ENCODE data around the gene NRBP1.

The NRBP1 gene

DNA sequence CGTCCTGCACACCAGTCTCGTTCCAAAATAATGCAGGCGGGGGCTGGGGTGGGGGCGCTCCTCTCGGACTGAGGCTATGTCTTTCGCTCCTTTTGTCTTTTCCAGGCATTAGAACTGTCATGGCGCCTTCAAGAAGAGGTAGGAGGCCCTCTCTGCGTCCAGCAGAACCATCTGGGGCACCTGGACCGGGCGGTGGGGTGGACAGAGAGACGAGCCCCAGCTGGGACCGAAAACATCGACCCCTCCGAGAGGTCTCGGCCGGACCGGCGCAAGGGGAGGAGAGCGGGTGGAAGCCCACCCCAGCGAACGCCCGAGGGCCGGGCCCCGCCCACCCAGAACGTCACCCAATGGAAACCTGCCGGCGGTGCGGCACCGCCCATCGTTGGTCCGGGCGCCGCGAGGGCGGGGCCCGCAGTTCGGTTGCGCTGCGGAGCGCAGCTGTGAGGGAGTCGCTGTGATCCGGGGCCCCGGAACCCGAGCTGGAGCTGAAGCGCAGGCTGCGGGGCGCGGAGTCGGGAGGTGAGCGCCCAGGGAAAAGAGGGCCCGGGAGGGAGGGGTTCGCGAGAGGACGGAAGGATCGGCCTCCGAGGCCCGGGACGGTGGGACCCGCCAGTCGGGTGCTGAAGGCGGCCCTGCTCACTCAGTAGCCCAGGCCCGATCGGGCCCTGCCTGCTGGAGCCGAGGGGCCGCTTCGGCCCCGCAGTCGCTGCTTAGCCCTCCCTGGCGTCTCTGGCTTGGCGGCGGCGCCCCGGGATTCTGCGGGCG is at the start of gene NRBP1:
TSS of gene NRBP1 (plus strand) at position 419 of the 765 bp plus-strand sequence. CDS start 4,643 bp downstream, outside the sequence.
- TF ChIP-seq, protein P1, sequence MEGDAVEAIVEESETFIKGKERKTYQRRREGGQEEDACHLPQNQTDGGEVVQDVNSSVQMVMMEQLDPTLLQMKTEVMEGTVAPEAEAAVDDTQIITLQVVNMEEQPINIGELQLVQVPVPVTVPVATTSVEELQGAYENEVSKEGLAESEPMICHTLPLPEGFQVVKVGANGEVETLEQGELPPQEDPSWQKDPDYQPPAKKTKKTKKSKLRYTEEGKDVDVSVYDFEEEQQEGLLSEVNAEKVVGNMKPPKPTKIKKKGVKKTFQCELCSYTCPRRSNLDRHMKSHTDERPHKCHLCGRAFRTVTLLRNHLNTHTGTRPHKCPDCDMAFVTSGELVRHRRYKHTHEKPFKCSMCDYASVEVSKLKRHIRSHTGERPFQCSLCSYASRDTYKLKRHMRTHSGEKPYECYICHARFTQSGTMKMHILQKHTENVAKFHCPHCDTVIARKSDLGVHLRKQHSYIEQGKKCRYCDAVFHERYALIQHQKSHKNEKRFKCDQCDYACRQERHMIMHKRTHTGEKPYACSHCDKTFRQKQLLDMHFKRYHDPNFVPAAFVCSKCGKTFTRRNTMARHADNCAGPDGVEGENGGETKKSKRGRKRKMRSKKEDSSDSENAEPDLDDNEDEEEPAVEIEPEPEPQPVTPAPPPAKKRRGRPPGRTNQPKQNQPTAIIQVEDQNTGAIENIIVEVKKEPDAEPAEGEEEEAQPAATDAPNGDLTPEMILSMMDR (IDR thresholded peaks at IDR 0.05; ENCODE audit: borderline replicate concordance, insufficient read depth, low read depth, low read length) = no peak
- peak within 1 kb of the TSS; percentile 97 for H3K4me3 ChIP-seq (ENCODE audit: low read depth, low read length)

DNA sequence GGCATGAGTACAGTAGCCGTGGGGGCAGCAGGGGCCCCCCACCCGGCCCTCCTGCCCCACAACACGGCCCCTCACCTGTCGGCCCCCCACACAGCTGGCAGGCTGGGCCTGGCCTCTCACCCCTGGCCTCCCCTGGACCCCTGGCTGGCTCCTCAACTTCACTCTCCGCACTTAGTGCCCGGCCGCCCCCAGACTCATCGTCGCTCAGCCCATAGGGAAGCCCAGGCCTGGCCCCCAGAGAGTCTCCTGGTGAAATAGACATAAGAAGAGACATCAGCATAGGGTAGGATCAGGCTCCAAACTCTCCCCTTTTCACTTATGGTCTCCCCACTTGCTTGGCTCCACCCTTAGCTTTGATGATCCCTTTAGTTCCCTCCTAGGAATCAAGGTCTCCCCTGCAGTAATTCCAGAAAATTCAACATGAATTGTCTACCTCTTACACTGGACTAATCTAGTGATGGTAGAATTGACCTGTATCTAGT is 49.6 kb upstream of the NRBP1 start:
- no peak overlapping the region for H3K4me3 ChIP-seq (ENCODE audit: low read depth, low read length)
- TF ChIP-seq, protein P1 (IDR thresholded peaks at IDR 0.05; ENCODE audit: borderline replicate concordance, insufficient read depth, low read depth, low read length) = no peak

DNA sequence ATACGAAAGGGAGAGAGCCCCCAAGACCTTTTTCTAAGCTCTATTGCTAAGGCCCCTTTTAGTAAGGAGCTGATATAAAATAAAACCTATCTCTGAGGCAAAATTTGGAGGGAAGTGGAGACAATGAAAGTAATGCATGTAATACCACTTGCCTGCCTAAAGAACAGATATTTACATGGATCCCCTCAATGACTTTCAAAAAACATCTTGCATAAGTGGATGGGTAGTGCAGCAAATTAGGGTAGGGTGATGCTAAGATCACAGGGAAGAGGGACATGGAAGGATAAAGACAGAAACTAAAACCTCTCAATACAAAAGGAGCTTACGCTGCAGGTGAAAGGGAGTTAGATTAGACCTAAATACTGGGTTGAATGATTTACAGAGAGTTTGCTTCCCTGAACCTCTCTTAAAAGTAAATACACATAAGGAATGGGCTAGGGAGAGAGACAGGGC is 49.0 kb upstream of the NRBP1 start:
- TF ChIP-seq, protein P1 (IDR thresholded peaks at IDR 0.05; ENCODE audit: borderline replicate concordance, insufficient read depth, low read depth, low read length) = no peak
- H3K4me3 ChIP-seq (ENCODE audit: low read depth, low read length) = peak overlapping the region; percentile 57

- TF ChIP-seq, protein P1 (IDR thresholded peaks at IDR 0.05; ENCODE audit: borderline replicate concordance, insufficient read depth, low read depth, low read length) = no peak
- H3K4me3 ChIP-seq (ENCODE audit: low read depth, low read length) = peak overlapping the region; percentile 57
These were observed 48.4 kb upstream of the NRBP1 start for GRCh38 chr2:27379836-27380625.

GRCh38 chr2:27380626-27381545 is 47.5 kb upstream of the NRBP1 start, which contains the start of gene ZNF513:
Gene ZNF513, minus strand, starts transcription at chr2:27380734. Its CDS starts 208 bp downstream, at chr2:27380526.
- TF ChIP-seq, protein P1 (IDR thresholded peaks at IDR 0.05; ENCODE audit: borderline replicate concordance, insufficient read depth, low read depth, low read length) = no peak
- peak within 1 kb of the TSS; percentile 57 for H3K4me3 ChIP-seq (ENCODE audit: low read depth, low read length)

DNA sequence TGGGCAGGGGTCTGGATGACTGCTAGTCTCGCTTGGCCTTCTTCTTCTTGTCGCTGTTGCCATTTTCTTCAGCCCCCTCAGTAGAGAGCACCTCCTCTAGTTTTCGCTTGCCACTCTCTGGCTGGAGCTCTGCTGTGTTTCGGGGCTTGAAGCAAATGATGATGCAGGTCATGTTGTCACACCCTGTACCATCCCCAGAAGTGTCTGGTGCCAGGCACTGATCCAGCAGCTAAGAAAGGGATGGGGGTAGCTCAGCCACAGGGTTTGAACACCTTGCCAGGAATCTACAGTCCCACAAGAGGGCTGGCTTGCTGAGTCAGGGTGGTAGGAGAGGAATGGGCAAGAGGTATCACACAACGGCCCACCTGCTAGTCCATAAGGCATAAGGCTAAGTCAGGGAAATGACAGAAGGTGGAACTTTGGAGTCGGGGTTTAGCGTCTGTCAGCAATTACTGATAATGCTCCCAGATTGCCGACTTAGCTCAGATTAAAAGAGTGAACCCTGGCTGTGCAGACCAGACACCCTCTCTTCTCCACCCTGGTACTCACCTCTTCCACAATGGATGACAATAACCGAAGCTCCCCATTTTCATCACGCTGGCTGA is 46.8 kb upstream of the NRBP1 start:
- TF ChIP-seq, protein P1 (IDR thresholded peaks at IDR 0.05; ENCODE audit: borderline replicate concordance, insufficient read depth, low read depth, low read length) = no peak

More for the DNA sequence above, 46.8 kb upstream of the NRBP1 start:
- H3K4me3 ChIP-seq (ENCODE audit: low read depth, low read length) = no peak overlapping the region
